Activated CD8-positive, alpha-beta memory T cell treated with anti-CD3 and anti-CD28 coated beads for 36 hours (primary cell): ENCODE results near the gene URB1. TPM values are rescaled to one million over a fixed set of nuclear protein-coding genes. Genes with fewer than 3 reads are reported as not detected.
"Not testable (repeated sequence)": the region's sequence is repeated elsewhere in the genome, so short reads cannot be mapped to it uniquely, and the experiment has no call there.

Source experiments
- CTCF ChIA-PET: fragments of 350-600 bp; sonication (Branson Sonifier 250); formaldehyde crosslinking; loops from one replicate; lab custom pipeline; 2021; ENCODE audit warnings: antibody characterized with exemption; lab: Charles Lee
- POLR2A ChIA-PET: fragments of 350-600 bp; sonication (Branson Sonifier 250); formaldehyde crosslinking; loops from one replicate; lab custom pipeline; 2021; ENCODE audit warnings: antibody characterized with exemption; lab: Charles Lee
- total RNA-seq, 2 experiments: library from RNA; stranded (reverse); gene quantifications; one replicate each; pipeline ENCODE4 v1.2.3, GENCODE V29; 2021

The URB1 gene
- total RNA-seq, 2 experiments from 2014 or later, result 39.8 to 41.3 TPM

DNA sequence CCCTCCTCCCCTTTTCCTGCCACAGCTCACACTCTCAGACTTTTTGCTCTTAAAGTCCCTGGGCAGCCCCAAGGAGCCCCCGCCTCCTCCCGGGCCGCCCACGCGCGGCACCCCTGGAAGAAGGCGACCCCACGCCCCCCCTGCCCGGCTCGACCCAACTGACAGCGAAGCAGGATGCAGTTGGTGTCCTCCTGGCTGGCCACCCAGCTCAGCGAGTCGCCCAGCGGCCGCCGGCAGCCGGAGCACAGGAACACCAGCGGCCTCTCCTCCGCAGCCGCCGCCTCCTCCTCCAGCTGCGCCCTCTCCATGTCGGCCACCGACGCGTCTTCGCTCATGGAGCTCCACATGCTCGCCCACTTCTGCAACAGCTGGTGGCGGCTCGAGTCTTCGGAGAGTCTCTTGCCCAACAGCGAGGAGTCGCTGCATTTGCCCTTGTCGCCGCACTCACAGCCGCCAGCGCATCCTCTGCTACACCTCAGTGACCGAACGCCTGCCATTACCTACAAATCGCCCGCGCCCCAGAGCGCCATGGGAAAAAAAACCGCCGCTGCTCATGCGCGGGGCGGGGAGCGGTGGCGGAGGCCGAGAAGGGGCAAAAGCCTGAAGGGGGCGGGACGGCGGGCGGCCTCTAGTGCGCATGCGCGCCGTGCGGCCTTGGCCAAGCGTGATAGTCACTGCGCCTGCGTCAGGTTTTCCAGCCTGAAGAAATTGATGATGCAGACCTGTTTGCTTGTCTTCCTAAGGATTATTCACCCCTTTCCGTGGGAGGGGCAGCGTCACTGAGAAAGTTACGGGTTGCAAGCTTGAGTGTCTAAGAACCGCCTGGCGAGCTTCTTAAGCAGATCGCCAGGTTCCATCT, 114.1 kb downstream of the URB1 start, which contains the start of gene MIS18A:
Gene MIS18A, minus strand, starts transcription at position 532 of the 859 bp plus-strand sequence. Its CDS starts 35 bp downstream, at position 497.
- CTCF ChIA-PET, result interaction anchor here (1.1 kb wide), 1 partner anchor 30 kb away, joined by 3 read pairs; no protein-coding TSS in a partner anchor
- POLR2A ChIA-PET, result interaction anchor here (0.6 to 1.0 kb wide), 4 partner anchors 9 to 327 kb away, joined by 3 read pairs; no protein-coding TSS in a partner anchor

DNA sequence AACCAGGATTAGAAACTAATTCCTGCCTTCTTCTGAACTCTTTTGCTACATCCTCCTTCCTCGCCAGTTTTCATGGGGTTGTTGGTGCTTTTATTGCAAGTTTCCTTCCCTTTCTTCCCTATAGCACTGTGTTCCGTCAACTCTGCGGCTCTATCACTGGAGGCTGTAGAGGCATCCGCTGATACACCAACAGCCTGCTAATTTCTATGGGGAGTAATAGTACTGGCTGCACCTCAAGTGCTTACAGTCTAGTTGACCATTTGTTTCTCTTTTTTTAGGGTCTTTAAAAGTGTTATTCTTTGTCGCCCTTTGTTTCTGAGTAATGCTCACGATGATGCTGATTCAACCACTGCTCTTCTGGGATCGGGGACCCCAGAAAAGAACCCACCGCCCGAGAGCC, 114.7 kb downstream of the URB1 start:
- CTCF ChIA-PET, result no interaction called here
- POLR2A ChIA-PET, result interaction anchor here (0.6 to 0.9 kb wide), 2 partner anchors 134 to 322 kb away, joined by 3 read pairs; no protein-coding TSS in a partner anchor

GRCh38 chr21:32276671-32277070, 116.1 kb downstream of the URB1 start:
- CTCF ChIA-PET, result interaction anchor here (0.7 kb wide), 1 partner anchor 247 kb away, joined by 4 read pairs; no protein-coding TSS in a partner anchor
- POLR2A ChIA-PET, result no interaction called here

- ChIA-PET POLR2A (no interaction called here), CTCF (no interaction called here)
Measured at GRCh38 chr21:32270748-32271147, 122.1 kb downstream of the URB1 start.

- POLR2A ChIA-PET, CTCF ChIA-PET: not testable (repeated sequence)
Measured at GRCh38 chr21:32265321-32265720, 127.5 kb downstream of the URB1 start.

DNA sequence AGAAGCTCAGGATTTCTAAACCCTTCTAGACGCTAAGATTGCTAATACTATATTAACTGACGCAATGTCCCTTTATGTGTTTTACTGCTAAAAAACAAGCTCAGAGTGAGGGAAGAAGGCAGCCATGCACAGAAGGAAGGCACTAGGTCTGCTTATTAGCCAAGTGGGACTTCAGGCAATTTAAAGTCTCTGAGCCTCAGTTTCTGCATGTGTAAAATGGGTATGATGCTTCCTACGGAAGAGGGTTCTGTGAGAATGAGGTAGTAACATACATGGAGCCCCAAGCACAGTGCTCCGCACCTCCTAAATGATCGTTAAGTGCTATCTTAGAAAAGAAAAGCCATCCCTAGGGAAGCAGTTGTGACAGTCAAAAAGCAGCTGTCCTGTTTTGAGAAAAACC, 130.9 kb downstream of the URB1 start:
- POLR2A ChIA-PET, result no interaction called here
- CTCF ChIA-PET, result no interaction called here

Other genes with a start within 250 kb of the URB1 start
- 10 to 100 TPM; 31.1 to 31.8 TPM for gene MIS18A, start 114.0 kb downstream of the URB1 start, total RNA-seq
- not detected for gene MRAP, start 94.2 kb downstream of the URB1 start, total RNA-seq
- 10 to 100 TPM; 11.5 to 13.4 TPM for gene EVA1C, start 19.7 kb upstream of the URB1 start, total RNA-seq
- gene TCP10L, start 192.5 kb upstream of the URB1 start, total RNA-seq, result under 1 TPM in 1 of 2 experiments, not detected in 1; 0.15 TPM
- 10 to 100 TPM; 49.7 to 54.7 TPM for gene CFAP298, start 219.4 kb upstream of the URB1 start, total RNA-seq